Esophagus squamous epithelium (tissue), 4 donors: ENCODE results near the gene OR4C3.

Experiments
- CTCF ChIP-seq, 6 experiments: fragments of 450-650 bp in 4 of 6; fragments of 200-600 bp in 2 of 6; sonication (generic) in 2 of 6; IDR thresholded peaks; one replicate each; pipeline ENCODE4 v1.5.1; 2016 to 2019; ENCODE audit warnings: antibody characterized with exemption in 6 of 6, mild to moderate bottlenecking in 4 of 6, moderate library complexity in 4 of 6
- POLR2A ChIP-seq, 4 donors: fragments of 450-650 bp; IDR thresholded peaks; one replicate each; pipeline ENCODE4 v1.6.1; 2017; ENCODE audit warnings: antibody characterized with exemption in 4 of 4, mild to moderate bottlenecking in 4 of 4, moderate library complexity in 3 of 4

DNA sequence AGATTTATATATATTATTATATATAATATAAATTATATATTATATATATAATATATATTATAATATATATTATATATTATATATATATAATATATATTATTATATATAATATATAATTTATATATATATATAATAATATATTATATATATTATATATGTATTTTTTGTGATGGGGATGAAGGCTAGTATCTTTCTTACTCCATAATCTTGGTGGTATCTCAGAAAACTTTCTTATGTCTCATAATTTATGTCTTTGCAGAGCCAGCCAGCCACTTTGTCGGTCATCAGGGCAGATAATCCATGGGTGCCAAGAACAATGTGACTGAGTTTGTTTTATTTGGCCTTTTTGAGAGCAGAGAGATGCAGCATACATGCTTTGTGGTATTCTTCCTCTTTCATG, 18.8 kb upstream of the OR4C3 start, which contains the start of gene OR4S1:
- TF ChIP-seq CTCF (IDR thresholded peaks at IDR 0.05) (no peak), POLR2A (IDR thresholded peaks at IDR 0.05) (no peak)
